Colonic mucosa (tissue), 4 donors: ENCODE results near the gene ZMIZ1. TPM values are rescaled to one million over a fixed set of nuclear protein-coding genes. Genes with fewer than 3 reads are reported as not detected.

Experiments
- DNase-seq: peaks from one replicate; pipeline ENCODE4 v3.0.0-alpha.2; 2020
- H3K27ac ChIP-seq: fragments of 200-600 bp; one replicate; pipeline ENCODE4 v1.8.0; 2021
- H3K27me3 ChIP-seq: fragments of 200-600 bp; one replicate; pipeline ENCODE4 v1.8.0; 2021
- H3K36me3 ChIP-seq: fragments of 200-600 bp; one replicate; pipeline ENCODE4 v1.8.0; 2021
- H3K4me1 ChIP-seq: fragments of 200-600 bp; one replicate; pipeline ENCODE4 v1.8.0; 2021; ENCODE audit warnings: mild to moderate bottlenecking
- H3K4me3 ChIP-seq: fragments of 200-600 bp; one replicate; pipeline ENCODE4 v1.8.0; 2021
- H3K9ac ChIP-seq, 2 donors: one replicate each; pipeline ENCODE4 v1.7.0; 2013; ENCODE audit warnings: control low read depth in 2 of 2, low read depth in 2 of 2, low read length in 2 of 2
- H3K9me3 ChIP-seq: fragments of 200-600 bp; one replicate; pipeline ENCODE4 v1.8.0; 2021
- CTCF ChIP-seq: fragments of 200-600 bp; IDR thresholded peaks from one replicate; pipeline ENCODE4 v1.8.0; 2022; ENCODE audit warnings: antibody characterized with exemption, mild to moderate bottlenecking
- intact Hi-C: fragments of 100-400 bp; cut with DNase I; formaldehyde crosslinking; loops from one replicate; pipeline ENCODE4 v1.14.1; 2022
- total RNA-seq, 2 donors: library from RNA; stranded (reverse); fragmentation: NEBNext Ultra II Directional in 1 of 2; extraction: Animal tissue kit (Norgen Biotek cat#: 25700) in 1 of 2; gene quantifications; one replicate each; pipeline ENCODE4 v1.2.1, GENCODE V29; 2021
- donor health status: healthy.
- donor health status: DM: no; HTN: no; CAD: no.
- donor health status: DM: no; HTN: no; CAD: no.

ZMIZ1 gene
- total RNA-seq, 2 donors from 2014 or later: 51.0 to 54.0 TPM

GRCh38 chr10:79024720-79025198, 44.0 kb upstream of the ZMIZ1 start:
- Histone ChIP-seq H3K4me1 (no peaks in the 10 kb centered on the region), H3K27ac (no peak overlapping the region), H3K4me3 (no peak overlapping the region), H3K36me3 (no peaks in the 10 kb centered on the region), H3K9ac (no peak overlapping the region), H3K9me3 (no peaks in the 10 kb centered on the region), H3K27me3 (no peaks in the 10 kb centered on the region)
- no peak for DNase-seq
- TF ChIP-seq CTCF: no peak
- intact Hi-C loops: no loop called here

- TF ChIP-seq CTCF: no peak
- Histone ChIP-seq H3K4me1 (no peaks in the 10 kb centered on the region), H3K9me3 (no peaks in the 10 kb centered on the region), H3K9ac (no peak overlapping the region), H3K27me3 (no peaks in the 10 kb centered on the region), H3K27ac (no peak overlapping the region), H3K36me3 (no peaks in the 10 kb centered on the region), H3K4me3 (no peak overlapping the region)
- intact Hi-C loops: no loop called here
- DNase-seq: no peak
Observed at GRCh38 chr10:79025199-79025832, 43.5 kb upstream of the ZMIZ1 start.

- Histone ChIP-seq H3K36me3 (no peaks in the 10 kb centered on the region), H3K27me3 (no peaks in the 10 kb centered on the region), H3K4me3 (no peak overlapping the region), H3K9me3 (no peaks in the 10 kb centered on the region), H3K9ac (no peak overlapping the region), H3K4me1 (no peaks in the 10 kb centered on the region), H3K27ac (no peak overlapping the region)
- DNase-seq: no peak
- intact Hi-C loops: no loop called here
- TF ChIP-seq CTCF: no peak
Observed at GRCh38 chr10:79026341-79026761, 42.4 kb upstream of the ZMIZ1 start.

GRCh38 chr10:79026806-79027146, 42.0 kb upstream of the ZMIZ1 start:
- no peak overlapping the region for H3K27ac ChIP-seq
- no peak for TF ChIP-seq CTCF
- no peaks in the 10 kb centered on the region for H3K4me1 ChIP-seq
- no peaks in the 10 kb centered on the region for H3K36me3 ChIP-seq
- DNase-seq: no peak
- no peaks in the 10 kb centered on the region for H3K27me3 ChIP-seq
- intact Hi-C loops: no loop called here
- H3K9me3 ChIP-seq: no peaks in the 10 kb centered on the region
- H3K4me3 ChIP-seq: no peak overlapping the region
- H3K9ac ChIP-seq: no peak overlapping the region

GRCh38 chr10:79027147-79028055, 41.4 kb upstream of the ZMIZ1 start:
- no peak overlapping the region for H3K27ac ChIP-seq
- H3K27me3 ChIP-seq: no peaks in the 10 kb centered on the region
- no peak for TF ChIP-seq CTCF
- H3K36me3 ChIP-seq: no peaks in the 10 kb centered on the region
- no peaks in the 10 kb centered on the region for H3K4me1 ChIP-seq
- no peaks in the 10 kb centered on the region for H3K9me3 ChIP-seq
- intact Hi-C loops: no loop called here
- no peak for DNase-seq
- no peak overlapping the region for H3K4me3 ChIP-seq
- H3K9ac ChIP-seq: no peak overlapping the region
